ENCODE measurements around the gene ATXN10. TPM values are rescaled to one million over a fixed set of nuclear protein-coding genes. Genes with fewer than 3 reads are reported as not detected.

ATXN10 gene
- total and polyA plus RNA-seq, 2 of the 8 experiments (the other 6 are each of a cell fraction or from before 2014, with no cell fraction given): 134 to 210 TPM

DNA sequence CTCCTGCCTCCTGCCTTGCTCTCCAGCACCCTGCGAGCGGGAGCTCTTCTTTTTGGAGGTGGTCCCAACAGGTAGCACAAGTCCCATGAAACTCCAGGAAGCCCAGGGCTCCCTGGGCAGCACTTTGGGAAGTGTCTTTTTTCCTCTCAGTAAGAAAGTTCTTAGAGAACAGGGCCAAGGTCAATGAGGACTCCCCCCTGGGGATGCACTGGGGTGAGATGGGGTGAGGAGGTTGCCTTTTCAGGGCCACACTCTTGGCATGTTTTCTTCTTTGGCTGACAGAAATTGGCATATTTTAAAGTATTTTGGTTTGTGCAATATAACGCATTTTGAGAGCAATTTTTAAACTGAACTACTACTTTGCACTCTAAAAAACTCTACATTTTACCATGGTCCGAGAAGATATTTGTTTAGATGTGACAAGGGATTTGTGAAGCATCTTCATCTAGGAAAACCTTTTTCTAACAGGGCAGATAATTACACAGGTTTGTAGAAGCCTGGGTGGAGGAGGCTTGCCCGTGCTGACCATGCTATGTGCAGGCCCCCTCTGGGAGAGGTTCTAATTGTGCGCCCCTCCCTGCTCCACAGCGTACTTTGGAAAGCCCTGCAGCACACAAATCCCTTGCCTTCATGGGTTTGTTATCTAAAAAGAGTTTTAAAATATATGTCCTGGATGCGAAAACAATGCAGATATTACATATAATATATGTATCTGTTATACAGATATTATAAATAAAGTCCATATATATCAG lies 165.0 kb downstream of the ATXN10 start:
- Histone ChIP-seq H3K4me1 (replicated peaks in 1 of 4; ENCODE audit: control insufficient read depth in 3 of 4, insufficient read depth in 4 of 4, low read length in 3 of 4) (peaks cover 0 to 4% (median 0%) of the 10 kb centered on the region in 4 experiments; a peak in 1 of 7 replicates), H2BK20ac (ENCODE audit: low read length) (no peak overlapping the region), H3K27ac (ENCODE audit: low read depth, low read length) (no peak overlapping the region), H2BK5ac (ENCODE audit: low read depth, low read length) (no peak overlapping the region), H3K79me2 (ENCODE audit: control insufficient read depth in 1 of 2, insufficient read depth in 2 of 2, low read length in 2 of 2) (0 out of 4 replicates have a peak, but pooled peaks cover 0 to under 1% of the 10 kb centered on the region in 2 experiments), H3K23me2 (ENCODE audit: low read depth, low read length) (no peaks in the 10 kb centered on the region), H3K23ac (ENCODE audit: insufficient read length) (no peak overlapping the region), H2AK5ac (ENCODE audit: low read depth, low read length) (no peak overlapping the region), H3K27me3 (replicated peaks in 1 of 4; ENCODE audit: control insufficient read depth in 3 of 4, extremely low read depth in 1 of 4, insufficient read depth in 3 of 4, low read length in 3 of 4) (no peaks in the 10 kb centered on the region), H4K20me1 (replicated peaks in 1 of 2; ENCODE audit: control insufficient read depth in 1 of 2, insufficient read depth in 2 of 2, low read length in 2 of 2) (peaks cover 4 to 5% of the 10 kb centered on the region in 2 experiments), H3K79me1 (ENCODE audit: low read depth, low read length) (no peaks in the 10 kb centered on the region; the same call in 1 of the 2 replicates), H3K4me2 (ENCODE audit: insufficient read depth in 1 of 2, low read depth in 2 of 2, low read length in 2 of 2) (no peak overlapping the region), H4K5ac (ENCODE audit: insufficient read length, low read depth, low read length) (no peak overlapping the region), H3K4me3 (ENCODE audit: extremely low read depth in 1 of 4, insufficient read depth in 2 of 4, low read depth in 3 of 4, low read length in 4 of 4) (no peak overlapping the region), H3K9ac (replicated peaks in 1 of 4; ENCODE audit: extremely low read depth in 1 of 4, low read depth in 3 of 4, low read length in 3 of 4) (no peak overlapping the region), H2BK120ac (replicated peaks; ENCODE audit: low read depth, low read length) (no peak overlapping the region), H2BK15ac (ENCODE audit: low read length) (no peak overlapping the region), H4K91ac (replicated peaks; ENCODE audit: insufficient read length, low read length) (no peak overlapping the region), H2AFZ (ENCODE audit: low read length) (no peak overlapping the region), H3K4ac (replicated peaks; ENCODE audit: insufficient read length, low read depth, low read length) (no peak overlapping the region), H4K8ac (ENCODE audit: extremely low read depth, insufficient read depth, low read length) (no peak overlapping the region), H3K56ac (replicated peaks; ENCODE audit: insufficient read length, low read depth, low read length) (no peak overlapping the region), H3K36me3 (ENCODE audit: control insufficient read depth in 2 of 4, insufficient read depth in 4 of 4, low read length in 3 of 4) (peaks cover 0 to 10% (median 0%) of the 10 kb centered on the region in 4 experiments; a peak in 3 of 8 replicates), H3K14ac (ENCODE audit: insufficient read length) (no peak overlapping the region), H2BK12ac (ENCODE audit: low read depth, low read length) (no peak overlapping the region), H3K9me3 (ENCODE audit: insufficient read depth in 2 of 2, low read depth in 1 of 2, low read length in 1 of 2) (no peaks in the 10 kb centered on the region), H3K18ac (ENCODE audit: extremely low read depth, low read length) (no peak overlapping the region)
- WGBS, 2 experiments (ENCODE audit: extremely low coverage in 1 of 2, insufficient coverage in 1 of 2, insufficient read length in 1 of 2, insufficient replicate concordance in 2 of 2, low coverage in 1 of 2, low lambda C conversion rate in 2 of 2, missing lambda C conversion rate in 1 of 2): 90% methylated on average over 8 of the region's 8 CpGs; no CpG with 5 or more reads in 1 of the 2 experiments
- no peak for DNase-seq (ENCODE audit: low read depth in 1 of 2, low spot score in 2 of 2)
- ChIA-PET CTCF (ENCODE audit: partially characterized antibody) (interaction anchor here (0.5 kb wide), 1 partner anchor 20 kb away, joined by 6 read pairs; no protein-coding TSS in a partner anchor), POLR2A (ENCODE audit: partially characterized antibody) (no interaction called here)
- no peak for FAIRE-seq
- TF ChIP-seq, protein P1, sequence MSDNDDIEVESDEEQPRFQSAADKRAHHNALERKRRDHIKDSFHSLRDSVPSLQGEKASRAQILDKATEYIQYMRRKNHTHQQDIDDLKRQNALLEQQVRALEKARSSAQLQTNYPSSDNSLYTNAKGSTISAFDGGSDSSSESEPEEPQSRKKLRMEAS (IDR thresholded peaks at IDR 0.05): no peak
- TF ChIP-seq, protein P2, sequence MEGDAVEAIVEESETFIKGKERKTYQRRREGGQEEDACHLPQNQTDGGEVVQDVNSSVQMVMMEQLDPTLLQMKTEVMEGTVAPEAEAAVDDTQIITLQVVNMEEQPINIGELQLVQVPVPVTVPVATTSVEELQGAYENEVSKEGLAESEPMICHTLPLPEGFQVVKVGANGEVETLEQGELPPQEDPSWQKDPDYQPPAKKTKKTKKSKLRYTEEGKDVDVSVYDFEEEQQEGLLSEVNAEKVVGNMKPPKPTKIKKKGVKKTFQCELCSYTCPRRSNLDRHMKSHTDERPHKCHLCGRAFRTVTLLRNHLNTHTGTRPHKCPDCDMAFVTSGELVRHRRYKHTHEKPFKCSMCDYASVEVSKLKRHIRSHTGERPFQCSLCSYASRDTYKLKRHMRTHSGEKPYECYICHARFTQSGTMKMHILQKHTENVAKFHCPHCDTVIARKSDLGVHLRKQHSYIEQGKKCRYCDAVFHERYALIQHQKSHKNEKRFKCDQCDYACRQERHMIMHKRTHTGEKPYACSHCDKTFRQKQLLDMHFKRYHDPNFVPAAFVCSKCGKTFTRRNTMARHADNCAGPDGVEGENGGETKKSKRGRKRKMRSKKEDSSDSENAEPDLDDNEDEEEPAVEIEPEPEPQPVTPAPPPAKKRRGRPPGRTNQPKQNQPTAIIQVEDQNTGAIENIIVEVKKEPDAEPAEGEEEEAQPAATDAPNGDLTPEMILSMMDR (IDR thresholded peaks at IDR 0.05; ENCODE audit: control extremely low read depth in 1 of 3, insufficient read depth in 1 of 3, low read depth in 1 of 3, low read length in 3 of 3): no peak
- no peak for TF ChIP-seq TBP (IDR thresholded peaks at IDR 0.05; ENCODE audit: low read depth, low read length)
- TF ChIP-seq KDM5A (IDR thresholded peaks at IDR 0.05; ENCODE audit: low read length): no peak

Measured in H1 (cell line).